Measurements from ENCODE around the gene CCDC80.

Gene CCDC80

GRCh38 chr3:112632596-112632995, 8.3 kb downstream of the CCDC80 start:
- no peak for DNase-seq (ENCODE audit: low read depth)

DNA sequence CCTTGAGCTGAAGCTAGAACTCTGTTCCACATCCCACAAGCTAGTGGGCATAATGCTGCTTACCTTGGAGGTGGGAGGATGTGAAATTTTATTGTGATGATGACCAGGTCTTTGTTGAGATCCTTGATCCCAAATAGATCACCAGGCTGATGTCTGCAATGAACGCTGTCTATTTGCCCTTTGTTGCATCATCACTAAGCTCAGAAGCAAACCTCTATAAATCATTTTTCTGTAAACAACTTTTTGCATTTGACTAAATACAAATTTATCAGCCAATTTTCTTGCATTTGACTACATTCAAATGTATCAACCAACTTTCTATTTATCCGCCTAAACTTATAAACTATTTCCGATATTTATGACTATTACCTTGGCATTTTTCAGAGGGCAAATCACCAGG, 9.7 kb downstream of the CCDC80 start:
- no peak for DNase-seq (ENCODE audit: low read depth)

DNA sequence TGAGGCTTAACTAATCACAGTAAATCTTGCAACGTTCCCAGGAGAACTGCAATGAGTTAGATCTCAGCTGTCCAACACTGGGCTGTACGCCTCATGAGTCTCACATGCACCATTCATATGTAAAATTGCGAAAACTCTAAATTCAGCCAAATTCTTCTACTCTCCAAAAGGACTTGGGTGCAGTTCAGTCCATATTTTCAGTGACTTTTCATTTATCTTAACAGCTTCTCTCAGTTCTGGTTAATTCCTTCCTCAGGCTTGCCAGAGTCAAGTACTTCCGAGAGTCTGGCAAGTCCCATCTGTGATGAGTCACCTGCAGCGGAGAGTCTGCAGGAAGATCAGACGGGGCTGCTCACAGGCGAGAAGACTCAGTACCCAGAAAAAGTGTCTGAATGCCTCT, 11.5 kb downstream of the CCDC80 start:
- DNase-seq (ENCODE audit: low read depth) = no peak

DNA sequence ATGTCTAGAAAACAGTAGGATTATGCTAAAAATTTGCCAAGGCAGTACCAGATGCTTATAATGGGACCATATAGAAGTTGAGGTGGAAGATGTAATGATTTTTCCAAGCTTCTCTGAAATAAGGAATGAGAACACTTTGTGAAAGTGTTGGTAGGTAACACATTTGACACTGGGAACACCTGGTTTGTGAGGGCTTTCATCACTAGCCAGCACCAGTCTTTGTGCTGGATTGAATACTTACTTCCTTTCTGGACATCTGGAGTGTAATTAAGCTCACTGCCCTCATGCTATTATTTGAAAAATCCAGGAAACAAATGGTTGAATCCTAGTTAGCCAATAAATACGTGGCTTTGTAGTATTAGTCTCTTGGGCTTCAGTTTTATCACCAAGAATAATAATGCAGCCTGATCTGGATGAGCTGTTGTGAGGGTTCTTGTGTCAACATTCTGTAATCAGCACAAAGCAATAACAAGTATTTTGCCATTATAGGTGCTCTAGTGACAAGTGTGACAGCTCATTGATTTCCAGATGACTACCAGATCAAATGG, 12.9 kb downstream of the CCDC80 start:
- DNase-seq (ENCODE audit: low read depth) = no peak

DNA sequence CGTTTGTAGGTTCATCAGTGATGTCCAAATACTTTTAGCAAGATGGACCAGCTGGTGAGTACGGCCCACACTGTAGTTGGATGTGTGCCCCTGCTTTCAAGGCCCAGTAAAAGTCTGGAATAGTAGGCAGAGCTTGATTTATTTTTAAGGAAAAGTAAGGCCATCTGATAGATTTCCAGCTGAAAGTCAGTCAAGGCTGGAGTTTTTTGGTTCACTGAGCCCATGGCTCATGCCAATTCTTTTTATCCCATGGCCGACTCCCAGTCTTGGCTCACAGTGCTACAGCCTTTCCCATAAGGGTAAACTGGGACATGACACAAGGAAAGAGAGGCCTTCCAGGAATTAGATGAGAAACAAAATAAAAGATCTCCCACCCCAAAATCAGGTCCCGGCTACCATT, 13.5 kb downstream of the CCDC80 start:
- no peak for DNase-seq (ENCODE audit: low read depth)

DNA sequence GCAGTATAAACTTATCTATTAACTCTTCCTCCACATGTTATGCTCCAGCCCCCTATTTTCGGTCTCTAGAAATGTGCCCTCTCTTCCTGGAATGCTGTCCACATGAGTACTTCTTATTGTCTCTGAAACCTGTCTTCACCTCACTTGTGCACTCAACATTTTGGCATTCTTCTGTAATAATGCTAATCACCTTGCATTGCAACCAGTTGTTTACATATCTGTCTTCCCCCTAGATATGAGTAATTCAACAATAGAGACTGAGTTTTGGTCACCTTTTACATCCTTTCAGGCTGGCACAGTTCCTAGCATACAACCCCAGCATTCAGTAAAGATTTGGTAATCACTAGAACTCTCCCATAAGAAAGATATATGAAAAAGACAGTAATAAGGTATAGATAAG, 17.2 kb downstream of the CCDC80 start:
- DNase-seq (ENCODE audit: low read depth) = no peak

GRCh38 chr3:112623213-112623612, 17.7 kb downstream of the CCDC80 start:
- no peak for DNase-seq (ENCODE audit: low read depth)

DNA sequence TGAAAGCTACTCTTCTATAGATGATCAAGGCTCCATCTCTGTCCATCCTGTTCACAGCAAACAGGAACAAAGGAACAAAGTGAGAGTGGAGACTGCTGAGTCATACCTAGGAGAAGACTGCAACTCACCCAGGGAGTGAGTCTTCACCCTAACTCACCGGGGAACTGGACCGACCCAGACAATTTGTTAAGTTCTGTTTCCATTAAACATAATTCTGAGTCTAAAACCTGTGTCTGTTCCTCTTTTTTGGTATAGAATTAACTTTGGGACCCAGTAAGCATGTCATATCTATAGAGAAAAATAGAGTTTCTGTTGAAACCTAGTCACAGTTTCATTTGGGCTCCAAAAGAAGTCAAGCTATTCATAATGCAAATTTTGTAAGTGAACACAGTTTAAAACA, 21.6 kb downstream of the CCDC80 start:
- no peak for DNase-seq (ENCODE audit: low read depth)

- no peak for DNase-seq (ENCODE audit: low read depth)
These were observed 23.7 kb downstream of the CCDC80 start for GRCh38 chr3:112617285-112617684.

DNA sequence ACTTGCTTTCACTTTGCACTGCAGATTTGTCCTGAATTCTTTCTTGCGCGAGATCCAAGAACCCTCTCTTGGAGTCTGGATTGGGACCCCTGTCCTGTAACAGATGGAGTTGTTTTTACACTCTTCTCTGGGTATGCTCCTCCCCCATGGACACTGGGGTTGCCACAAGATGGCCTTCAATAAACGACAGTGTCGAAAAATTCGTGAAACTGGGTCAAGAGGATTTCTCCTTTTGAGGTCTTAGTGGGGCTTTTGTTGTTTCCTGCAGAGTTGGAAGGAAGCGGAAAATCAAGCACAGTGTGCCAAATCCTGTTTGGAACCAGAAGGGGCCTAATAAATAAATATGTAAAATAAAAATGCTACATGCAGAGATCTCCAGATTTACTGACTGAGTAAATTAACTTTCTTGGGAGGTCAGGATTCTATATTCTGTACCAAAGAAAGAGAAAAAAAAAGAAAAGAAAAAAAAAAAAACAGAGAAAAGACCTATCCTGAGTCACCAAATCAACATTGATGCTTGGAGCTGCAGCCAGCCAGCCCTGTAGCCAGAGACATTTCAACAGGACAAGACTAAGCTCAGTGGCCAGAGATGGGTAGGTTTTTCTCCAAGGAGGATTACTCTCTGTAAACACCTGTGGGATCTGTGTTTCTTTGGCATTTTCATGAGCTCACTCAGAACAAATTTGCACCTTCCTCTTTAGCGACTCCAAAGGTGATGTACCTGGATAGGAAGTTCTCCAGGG, 24.8 kb downstream of the CCDC80 start:
- no peak for DNase-seq (ENCODE audit: low read depth)

GRCh38 chr3:112611752-112612515, 29.0 kb downstream of the CCDC80 start:
- DNase-seq (ENCODE audit: low read depth) = no peak

DNA sequence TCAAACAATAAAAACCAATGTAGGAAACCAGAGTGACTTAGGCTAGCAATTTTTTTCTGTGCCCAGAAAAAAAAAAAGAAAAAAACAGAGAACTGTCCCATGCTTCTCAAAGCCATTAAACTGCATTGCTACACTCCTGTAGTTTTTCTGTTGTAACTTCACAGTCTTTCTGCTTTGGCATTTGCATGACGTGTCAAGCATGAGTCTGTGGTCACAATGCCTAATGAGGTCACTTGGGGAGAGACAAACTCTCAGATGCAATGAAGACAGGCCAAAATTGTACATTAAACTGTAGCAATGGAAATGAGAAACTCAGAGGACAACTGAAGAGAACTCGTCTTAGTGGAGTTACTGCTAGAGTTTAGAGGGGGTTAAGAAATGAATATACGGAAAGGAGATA, 30.8 kb downstream of the CCDC80 start:
- no peak for DNase-seq (ENCODE audit: low read depth)

- DNase-seq (ENCODE audit: low read depth) = no peak
These were observed 33.1 kb downstream of the CCDC80 start for GRCh38 chr3:112607863-112608262.

- no peak for DNase-seq (ENCODE audit: low read depth)
These were observed 34.8 kb downstream of the CCDC80 start for GRCh38 chr3:112606098-112606497.

DNA sequence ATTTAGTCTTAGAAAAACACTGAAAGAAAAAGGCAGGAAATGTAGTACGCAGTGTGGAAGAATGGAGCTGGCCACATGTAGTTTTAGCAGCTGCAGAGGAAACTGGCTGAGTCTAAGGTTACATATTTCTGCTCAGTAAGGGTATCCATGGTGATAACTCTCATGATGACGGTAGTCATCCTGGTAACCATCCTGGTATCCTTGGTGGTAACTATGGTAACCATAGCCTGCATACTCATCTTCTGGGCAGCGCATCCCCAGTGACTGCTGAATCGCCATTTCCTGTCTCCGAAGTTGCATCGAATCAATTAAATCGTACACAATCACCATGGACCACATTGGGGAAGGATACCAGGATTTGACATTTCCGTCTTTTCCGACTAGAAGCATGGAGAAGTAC, 35.7 kb downstream of the CCDC80 start:
- DNase-seq (ENCODE audit: low read depth) = no peak

DNA sequence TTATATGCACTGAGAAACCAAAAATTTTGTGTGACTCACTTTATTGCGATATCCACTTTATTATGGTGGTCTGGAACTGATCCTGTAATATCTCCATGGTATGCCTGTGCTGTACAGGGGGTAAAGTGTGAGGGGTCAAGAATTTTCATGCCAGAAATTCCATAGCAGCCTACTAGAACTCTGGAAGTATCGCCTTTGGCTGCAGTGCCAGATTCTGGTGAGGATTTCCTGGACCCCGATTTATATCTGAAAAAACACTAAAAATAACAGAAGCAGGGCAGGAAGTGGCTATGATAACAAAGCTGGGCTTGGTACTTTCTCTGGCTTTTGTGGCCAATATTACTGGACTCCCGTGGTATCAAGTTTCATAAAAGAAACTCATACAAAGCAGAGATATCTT, 36.4 kb downstream of the CCDC80 start:
- DNase-seq (ENCODE audit: low read depth) = no peak

DNA sequence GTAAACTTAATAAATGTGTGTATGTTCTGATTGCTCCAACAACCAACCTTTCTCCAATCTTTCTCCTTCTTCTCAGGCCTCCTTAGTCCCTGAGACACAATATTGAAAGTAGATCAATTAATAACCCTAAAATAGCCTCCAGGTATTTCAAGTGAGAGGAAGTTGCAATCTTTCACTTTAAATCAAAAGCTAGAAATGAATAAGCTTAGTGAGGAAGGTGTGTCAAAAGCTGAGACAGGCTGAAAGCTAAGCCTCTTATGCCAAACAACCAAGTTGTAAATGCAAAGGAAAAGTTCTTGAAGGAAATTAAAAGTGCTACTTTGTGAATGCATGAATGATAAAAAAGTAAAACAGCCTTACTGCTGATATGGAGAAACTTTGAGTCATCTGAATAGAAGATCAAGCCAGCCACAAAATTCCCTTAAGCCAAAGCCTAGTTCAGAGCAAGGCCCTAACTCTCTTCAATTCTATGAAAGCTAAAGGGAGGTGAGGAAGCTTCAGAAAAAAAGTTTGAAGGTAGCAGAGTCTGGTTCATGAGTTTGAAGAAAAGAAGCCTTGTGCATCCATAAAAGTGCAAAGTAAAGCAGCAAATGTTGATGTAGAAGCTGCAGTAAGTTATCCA, 38.6 kb downstream of the CCDC80 start:
- no peak for DNase-seq (ENCODE audit: low read depth)

- DNase-seq (ENCODE audit: low read depth) = no peak
These were observed 42.2 kb downstream of the CCDC80 start for GRCh38 chr3:112598731-112599130.

DNA sequence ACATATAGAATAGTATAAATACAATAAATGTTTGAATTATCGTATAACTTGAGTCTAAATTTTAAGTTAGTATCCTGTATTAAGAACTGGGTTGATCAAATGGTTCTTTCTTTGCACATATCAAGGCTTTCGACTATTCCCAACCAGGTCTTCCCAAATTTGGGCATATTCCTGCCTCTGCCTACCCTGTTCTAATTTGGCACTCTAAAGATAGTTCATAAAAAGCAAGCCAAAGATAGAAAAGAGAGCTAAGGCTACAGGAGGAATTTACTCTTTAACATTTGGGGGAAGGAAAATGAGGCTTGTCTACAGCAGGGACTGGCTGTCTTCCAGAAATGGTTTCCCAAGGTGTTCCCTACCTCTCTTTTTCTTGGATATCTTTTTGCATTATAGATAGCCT, 43.0 kb downstream of the CCDC80 start:
- DNase-seq (ENCODE audit: low read depth) = no peak

DNA sequence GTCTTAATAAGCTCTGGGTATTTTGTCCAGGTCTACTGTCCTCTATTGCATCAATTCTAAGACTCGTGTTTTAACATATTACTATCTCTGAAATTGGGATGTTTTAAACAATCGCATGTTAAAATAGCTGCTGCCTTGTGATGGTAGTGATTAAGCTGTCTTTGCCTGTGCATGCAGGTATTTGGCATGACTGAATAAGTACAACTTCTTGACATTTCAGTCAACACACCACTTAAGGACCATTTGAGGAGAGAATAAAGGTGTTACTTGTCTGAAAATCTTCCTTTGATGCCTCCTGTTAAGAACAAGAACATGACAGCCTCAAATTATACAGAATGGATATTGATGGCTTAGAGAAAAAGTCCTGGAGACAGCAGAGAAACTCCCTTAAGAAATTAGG, 46.1 kb downstream of the CCDC80 start:
- no peak for DNase-seq (ENCODE audit: low read depth)

DNA sequence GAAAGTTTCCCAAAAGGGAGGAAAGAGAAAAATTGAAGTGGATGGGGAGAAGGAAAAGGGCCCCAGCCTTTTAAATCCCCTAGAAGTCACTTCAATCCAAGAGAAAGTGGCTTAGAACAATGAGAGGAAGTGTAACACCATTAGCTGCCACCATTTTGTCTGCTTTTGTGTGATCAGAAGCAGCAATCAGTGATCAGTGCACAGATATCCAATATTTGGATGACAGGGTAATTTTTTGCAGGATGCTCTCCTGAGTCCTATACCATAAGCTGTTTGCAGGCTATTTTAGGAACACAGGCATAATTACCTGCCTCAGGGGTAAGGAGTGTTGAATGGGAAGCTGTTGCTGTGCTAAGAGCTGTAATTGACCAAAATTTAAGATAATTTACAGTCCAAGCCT, 47.7 kb downstream of the CCDC80 start:
- DNase-seq (ENCODE audit: low read depth) = no peak

GRCh38 chr3:112587336-112587735, 53.6 kb downstream of the CCDC80 start:
- no peak for DNase-seq (ENCODE audit: low read depth)

DNA sequence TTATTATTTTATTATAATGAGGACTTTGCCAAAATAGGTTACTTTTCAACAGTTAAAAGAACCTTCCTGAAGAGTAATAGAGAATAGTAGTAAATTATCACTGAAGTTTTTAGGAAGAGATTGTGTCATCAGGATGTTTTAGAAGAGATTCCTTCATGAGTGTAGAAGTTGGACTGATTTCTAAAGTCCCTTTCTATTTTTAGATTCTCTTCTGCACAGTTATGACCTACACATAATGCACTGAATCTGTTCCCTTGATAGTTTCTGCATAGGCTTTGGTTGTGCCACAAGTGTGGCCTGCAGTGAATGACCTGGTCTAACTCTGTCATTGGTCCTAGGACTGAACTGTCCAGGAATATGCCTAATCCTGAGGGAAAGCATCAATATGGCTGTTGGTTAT, 55.2 kb downstream of the CCDC80 start:
- DNase-seq (ENCODE audit: low read depth) = no peak

Data from activated gamma-delta T cell treated with anti-CD3 and anti-CD28 coated beads, Interleukin-2, amount 50 U/mL, for 16 hours (primary cell).